Thyroid gland (tissue), 4 donors: ENCODE results near the gene CRYL1.

Experiments
- POLR2A ChIP-seq, 2 donors: fragments of 450-650 bp; IDR thresholded peaks; one replicate each; pipeline ENCODE4 v1.6.1; 2017; ENCODE audit warnings: antibody characterized with exemption in 2 of 2, mild to moderate bottlenecking in 2 of 2, moderate library complexity in 1 of 2
- TF ChIP-seq, protein P1 (sequence below), 6 experiments: fragments of 200-600 bp in 3 of 6; fragments of 450-650 bp in 3 of 6; sonication (generic) in 3 of 6; IDR thresholded peaks; one replicate each; pipeline ENCODE4 v1.5.1; 2016 to 2019; ENCODE audit warnings: antibody characterized with exemption in 6 of 6, mild to moderate bottlenecking in 2 of 6, inconsistent platforms in 1 of 6, moderate library complexity in 1 of 6

DNA sequence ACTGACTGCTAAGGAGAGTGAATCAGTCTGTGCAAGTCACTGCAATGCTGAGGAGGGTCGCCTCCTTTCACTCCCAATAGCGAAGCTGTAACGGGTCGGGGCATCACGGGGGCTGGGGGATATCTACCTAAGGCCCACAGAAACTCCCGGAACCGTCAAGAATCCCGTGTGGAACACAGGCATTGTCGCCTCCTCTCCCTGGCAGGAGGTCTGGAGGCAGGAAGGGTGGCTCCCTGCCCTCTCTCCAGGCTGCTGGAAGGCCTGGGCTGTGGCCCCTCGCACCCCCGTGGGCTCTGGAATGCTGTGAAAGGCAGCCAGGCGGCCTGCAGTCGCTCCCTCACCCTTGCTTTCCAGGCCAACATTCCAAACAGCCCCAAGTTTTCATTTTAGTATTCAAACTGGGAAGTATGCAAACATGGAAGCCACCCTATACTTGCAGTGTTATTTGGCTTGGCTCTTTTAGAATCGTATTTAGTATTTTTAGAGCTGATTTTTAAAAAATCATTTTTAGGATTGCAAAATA is 109.4 kb downstream of the CRYL1 start:
- no peak for TF ChIP-seq POLR2A (IDR thresholded peaks at IDR 0.05)
- TF ChIP-seq, protein P1, sequence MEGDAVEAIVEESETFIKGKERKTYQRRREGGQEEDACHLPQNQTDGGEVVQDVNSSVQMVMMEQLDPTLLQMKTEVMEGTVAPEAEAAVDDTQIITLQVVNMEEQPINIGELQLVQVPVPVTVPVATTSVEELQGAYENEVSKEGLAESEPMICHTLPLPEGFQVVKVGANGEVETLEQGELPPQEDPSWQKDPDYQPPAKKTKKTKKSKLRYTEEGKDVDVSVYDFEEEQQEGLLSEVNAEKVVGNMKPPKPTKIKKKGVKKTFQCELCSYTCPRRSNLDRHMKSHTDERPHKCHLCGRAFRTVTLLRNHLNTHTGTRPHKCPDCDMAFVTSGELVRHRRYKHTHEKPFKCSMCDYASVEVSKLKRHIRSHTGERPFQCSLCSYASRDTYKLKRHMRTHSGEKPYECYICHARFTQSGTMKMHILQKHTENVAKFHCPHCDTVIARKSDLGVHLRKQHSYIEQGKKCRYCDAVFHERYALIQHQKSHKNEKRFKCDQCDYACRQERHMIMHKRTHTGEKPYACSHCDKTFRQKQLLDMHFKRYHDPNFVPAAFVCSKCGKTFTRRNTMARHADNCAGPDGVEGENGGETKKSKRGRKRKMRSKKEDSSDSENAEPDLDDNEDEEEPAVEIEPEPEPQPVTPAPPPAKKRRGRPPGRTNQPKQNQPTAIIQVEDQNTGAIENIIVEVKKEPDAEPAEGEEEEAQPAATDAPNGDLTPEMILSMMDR (IDR thresholded peaks at IDR 0.05), result no peak
